Neutrophil (primary cell): Measurements from ENCODE around the gene PIK3CB.

Experiments used
- H3K27ac ChIP-seq: fragments of 200-600 bp; sonication (generic); 2 replicates; pipeline ENCODE4 v1.5.1; 2016; ENCODE audit warnings: mild to moderate bottlenecking, moderate library complexity
- H3K27me3 ChIP-seq: fragments of 200-600 bp; sonication (generic); 2 replicates; pipeline ENCODE4 v1.6.0; 2016; ENCODE audit warnings: mild to moderate bottlenecking
- H3K36me3 ChIP-seq: fragments of 200-600 bp; sonication (generic); 2 replicates; pipeline ENCODE4 v1.5.1; 2017
- H3K4me1 ChIP-seq, 2 experiments: fragments of 200-600 bp in 1 of 2; sonication (generic) in 1 of 2; 1 replicate in 1 of 2; 2 replicates in 1 of 2; pipeline versions ENCODE4 v1.5.1 to v1.6.1; 2013 to 2016; ENCODE audit warnings: low read depth in 1 of 2, low read length in 1 of 2, mild to moderate bottlenecking in 1 of 2, moderate library complexity in 1 of 2; ENCODE audit not compliant: control insufficient read depth in 1 of 2, insufficient read depth in 1 of 2
- H3K4me3 ChIP-seq, 2 experiments: fragments of 200-600 bp in 1 of 2; sonication (generic) in 1 of 2; 1 replicate in 1 of 2; 2 replicates in 1 of 2; pipeline ENCODE4 v1.5.1; 2013 to 2016; ENCODE audit warnings: low read depth in 1 of 2, low read length in 1 of 2, mild to moderate bottlenecking in 1 of 2, moderate library complexity in 1 of 2
- H3K9me3 ChIP-seq: fragments of 200-600 bp; sonication (generic); 2 replicates; pipeline ENCODE4 v1.5.1; 2016
- CTCF ChIP-seq: fragments of 200-600 bp; sonication (generic); IDR thresholded peaks from 2 replicates; pipeline ENCODE4 v1.5.1; 2016; ENCODE audit warnings: antibody characterized with exemption

Gene PIK3CB

GRCh38 chr3:138834596-138835396 is at the start of gene PIK3CB:
PIK3CB (minus strand) TSS chr3:138834928; CDS start chr3:138759343, 75,585 bp downstream.
- peak; percentile 37 for TF ChIP-seq CTCF
- Histone ChIP-seq H3K36me3 (no peaks in the 10 kb centered on the region), H3K4me1 (peaks cover 31 to 33% of the 10 kb centered on the region in 2 experiments), H3K4me3 (peak within 1 kb of the TSS; percentile 83 to 94), H3K27me3 (no peaks in the 10 kb centered on the region), H3K9me3 (no peaks in the 10 kb centered on the region), H3K27ac (peak within 1 kb of the TSS; percentile 92)

- no peak for TF ChIP-seq CTCF
- Histone ChIP-seq H3K4me1 (peaks cover 24% of the 10 kb centered on the region in 2 experiments), H3K36me3 (no peaks in the 10 kb centered on the region), H3K4me3 (no peak overlapping the region), H3K9me3 (no peaks in the 10 kb centered on the region), H3K27ac (no peak overlapping the region), H3K27me3 (no peaks in the 10 kb centered on the region)
Observed at GRCh38 chr3:138881233-138881632, 46.5 kb upstream of the PIK3CB start.

- peaks cover 29 to 30% of the 10 kb centered on the region in 2 experiments for H3K4me1 ChIP-seq
- no peaks in the 10 kb centered on the region for H3K9me3 ChIP-seq
- no peak overlapping the region for H3K27ac ChIP-seq
- TF ChIP-seq CTCF = no peak
- no peak overlapping the region for H3K4me3 ChIP-seq
- no peaks in the 10 kb centered on the region for H3K36me3 ChIP-seq
- H3K27me3 ChIP-seq = no peaks in the 10 kb centered on the region
Observed at GRCh38 chr3:138879541-138880380, 45.0 kb upstream of the PIK3CB start.

- no peaks in the 10 kb centered on the region for H3K27me3 ChIP-seq
- peak overlapping the region; percentile 41 for H3K27ac ChIP-seq
- peaks cover 40 to 46% of the 10 kb centered on the region in 2 experiments for H3K4me1 ChIP-seq
- H3K9me3 ChIP-seq = no peaks in the 10 kb centered on the region
- no peaks in the 10 kb centered on the region for H3K36me3 ChIP-seq
- H3K4me3 ChIP-seq = no peak overlapping the region
- TF ChIP-seq CTCF = no peak
Observed at GRCh38 chr3:138877226-138877625, 42.5 kb upstream of the PIK3CB start.

- H3K27ac ChIP-seq = peak overlapping the region; percentile 89
Observed at GRCh38 chr3:138875754-138876664, 41.3 kb upstream of the PIK3CB start.

More at GRCh38 chr3:138875754-138876664, 41.3 kb upstream of the PIK3CB start:
- H3K4me1 ChIP-seq = peaks cover 37 to 42% of the 10 kb centered on the region in 2 experiments
- peak overlapping the region; percentile 48 to 52 for H3K4me3 ChIP-seq
- no peaks in the 10 kb centered on the region for H3K36me3 ChIP-seq
- no peaks in the 10 kb centered on the region for H3K27me3 ChIP-seq
- no peaks in the 10 kb centered on the region for H3K9me3 ChIP-seq
- TF ChIP-seq CTCF = peak; percentile 38
